HepG2 (cell line): ENCODE measurements around the gene TSC22D1. TPM values are rescaled to one million over a fixed set of nuclear protein-coding genes. Genes with fewer than 3 reads are reported as not detected.

ENCODE experiments used
- ATAC-seq: fragments of 200-7000 bp; cut with Tn5 transposase; 3 replicates; pipeline ENCODE4 v1.9.1; 2020; ENCODE audit warnings: mild to moderate bottlenecking, moderate library complexity
- BruUV-seq: library from RNA; stranded (reverse); fragments of 400-500 nt; replicated peaks from 2 replicates; lab custom pipeline; 2021; lab: Mats Ljungman, UMichigan
- CTCF ChIA-PET: fragments of 300-600 bp; formaldehyde crosslinking; extraction: SDS; loops from one replicate; lab custom pipeline; 2021; ENCODE audit warnings: low total read pairs, inconsistent platforms, low intra/inter-chr PET ratio; lab: Yijun Ruan, JAX
- POLR2A ChIA-PET: fragments of 350-600 bp; sonication (Branson Sonifier 250); formaldehyde crosslinking; loops from one replicate; lab custom pipeline; 2020; ENCODE audit warnings: antibody characterized with exemption, inconsistent platforms; lab: Yijun Ruan, JAX
- DNase-seq: peaks from one replicate; pipeline ENCODE4 v3.0.0-alpha.2; 2015; ENCODE audit warnings: low spot score
- FAIRE-seq: peaks from 3 replicates; lab custom pipeline; 2011; peaks lifted over from hg19 to GRCh38; lab: Jason Lieb, UNC
- H2AFZ ChIP-seq: one replicate; pipeline ENCODE4 v1.6.1; 2011; ENCODE audit warnings: low read length, inconsistent platforms
- H3K27ac ChIP-seq: fragments of 300-600 bp; 3 replicates; pipeline ENCODE4 v1.8.0; 2011; ENCODE audit warnings: mixed run types, mild to moderate bottlenecking, mixed read lengths, low read length, inconsistent platforms; ENCODE audit not compliant: insufficient read depth; ENCODE audit errors: extremely low read length
- H3K27me3 ChIP-seq, 2 experiments: fragments of 200-600 bp in 1 of 2; 2 replicates in 1 of 2; 3 replicates in 1 of 2; pipeline versions ENCODE4 v1.6.0 to v1.8.0; 2011; ENCODE audit warnings: low read length in 2 of 2, mild to moderate bottlenecking in 2 of 2, moderate library complexity in 2 of 2, inconsistent platforms in 1 of 2; ENCODE audit not compliant: insufficient read depth in 2 of 2, control insufficient read depth in 1 of 2
- H3K36me3 ChIP-seq, 2 experiments: fragments of 200-600 bp in 1 of 2; replicated peaks in 1 of 2; 2 replicates in 1 of 2; 3 replicates in 1 of 2; pipeline versions ENCODE4 v1.5.1 to v1.8.0; 2011; ENCODE audit warnings: low read length in 2 of 2, inconsistent platforms in 1 of 2; ENCODE audit not compliant: insufficient read depth in 2 of 2, control insufficient read depth in 1 of 2
- H3K4me1 ChIP-seq: 2 replicates; pipeline ENCODE4 v1.5.1; 2012; ENCODE audit warnings: low read length, inconsistent platforms; ENCODE audit not compliant: insufficient read depth
- H3K4me2 ChIP-seq: 2 replicates; pipeline ENCODE4 v1.6.0; 2011; ENCODE audit warnings: low read depth, low read length, inconsistent platforms
- H3K4me3 ChIP-seq, 3 experiments: fragments of 200-600 bp in 1 of 3; sonication (generic), shearing (Covaris generic) in 1 of 3; replicated peaks in 1 of 3; 2 replicates each; pipeline ENCODE4 v1.5.1; 2011 to 2016; ENCODE audit warnings: low read length in 3 of 3, inconsistent platforms in 2 of 3, low read depth in 2 of 3, mild to moderate bottlenecking in 2 of 3, control low read depth in 1 of 3, mixed read lengths in 1 of 3; ENCODE audit not compliant: insufficient read depth in 1 of 3
- H3K79me2 ChIP-seq: one replicate; pipeline ENCODE4 v1.6.1; 2011; ENCODE audit warnings: low read length, inconsistent platforms; ENCODE audit not compliant: insufficient read depth
- H3K9ac ChIP-seq: 2 replicates; pipeline ENCODE4 v1.6.0; 2011; ENCODE audit warnings: mild to moderate bottlenecking, low read depth, low read length, inconsistent platforms; ENCODE audit not compliant: insufficient read depth
- H3K9me3 ChIP-seq: 2 replicates; pipeline ENCODE4 v1.5.1; 2012; ENCODE audit warnings: mild to moderate bottlenecking, low read length
- H4K20me1 ChIP-seq: 2 replicates; pipeline ENCODE4 v1.6.0; 2011; ENCODE audit warnings: inconsistent platforms, mild to moderate bottlenecking, low read length, moderate library complexity; ENCODE audit not compliant: insufficient read depth
- CCAR2 ChIP-seq: fragments of 200-400 bp; formaldehyde crosslinking; optimal IDR thresholded peaks from 2 replicates; pipeline ENCODE3; 2018; ENCODE audit warnings: low read depth, mild to moderate bottlenecking, low read length, moderate library complexity
- DMAP1 ChIP-seq: IDR thresholded peaks from 2 replicates; pipeline ENCODE4 v1.6.1; 2016
- FOXK1 ChIP-seq: sonication (generic); formaldehyde crosslinking; IDR thresholded peaks from 2 replicates; pipeline ENCODE4 v1.4.0; 2020; ENCODE audit warnings: low read depth, missing genetic modification reagents, borderline replicate concordance
- GFI1 ChIP-seq: sonication (generic); formaldehyde crosslinking; IDR thresholded peaks from 2 replicates; pipeline ENCODE4 v1.5.0; 2020; ENCODE audit warnings: missing genetic modification reagents, mild to moderate bottlenecking, borderline replicate concordance
- HES4 ChIP-seq: sonication (generic); formaldehyde crosslinking; IDR thresholded peaks from 2 replicates; pipeline ENCODE4 v1.9.0; 2021; ENCODE audit warnings: mild to moderate bottlenecking, missing genetic modification reagents, borderline replicate concordance
- HNRNPUL1 ChIP-seq: fragments of 200-400 bp; formaldehyde crosslinking; IDR thresholded peaks from 2 replicates; pipeline ENCODE4 v1.6.1; 2017; ENCODE audit warnings: low read depth, mild to moderate bottlenecking, low read length, moderate library complexity
- KAT8 ChIP-seq: IDR thresholded peaks from 2 replicates; pipeline ENCODE4 v1.6.1; 2016; ENCODE audit warnings: missing genetic modification reagents, missing compliant biosample characterization
- KDM3A ChIP-seq: IDR thresholded peaks from 2 replicates; pipeline ENCODE4 v1.6.1; 2018; ENCODE audit warnings: low read depth, missing compliant biosample characterization
- KDM5A ChIP-seq: fragments of 200-600 bp; sonication (generic); IDR thresholded peaks from 2 replicates; pipeline ENCODE4 v1.7.0; 2018; ENCODE audit warnings: antibody characterized with exemption, mild to moderate bottlenecking, low read length, borderline replicate concordance
- MAFF ChIP-seq: IDR thresholded peaks from 2 replicates; pipeline ENCODE4 v1.6.1; 2011; ENCODE audit warnings: low read depth, low read length, improper control_type of control experiment
- MYC ChIP-seq: sonication (generic); formaldehyde crosslinking; IDR thresholded peaks from 2 replicates; pipeline ENCODE4 v1.9.0; 2021; ENCODE audit warnings: missing genetic modification reagents, borderline replicate concordance
- NFYC ChIP-seq: IDR thresholded peaks from 2 replicates; pipeline ENCODE4 v1.6.1; 2016; ENCODE audit warnings: missing genetic modification reagents, missing compliant biosample characterization
- POLR2G ChIP-seq: fragments of 200-400 bp; formaldehyde crosslinking; IDR thresholded peaks from 2 replicates; pipeline ENCODE4 v1.6.1; 2018; ENCODE audit warnings: mild to moderate bottlenecking, low read depth, low read length, moderate library complexity
- SP5 ChIP-seq: IDR thresholded peaks from 2 replicates; pipeline ENCODE4 v1.6.1; 2016; ENCODE audit warnings: low read depth, borderline replicate concordance
- SYNCRIP ChIP-seq: fragments of 200-400 bp; formaldehyde crosslinking; IDR thresholded peaks from 2 replicates; pipeline ENCODE4 v1.6.1; 2018; ENCODE audit warnings: mild to moderate bottlenecking, low read depth, low read length; ENCODE audit not compliant: insufficient read depth
- TAF1 ChIP-seq: sonication (generic); formaldehyde crosslinking; IDR thresholded peaks from 2 replicates; pipeline ENCODE4 v1.4.0; 2020; ENCODE audit warnings: missing genetic modification reagents
- TCF12 ChIP-seq, 2 experiments: fragments of 450-650 bp in 1 of 2; sonication (generic) in 1 of 2; formaldehyde crosslinking in 1 of 2; IDR thresholded peaks; 2 replicates each; pipeline versions ENCODE4 v1.6.1 to v1.8.0; 2017 to 2022; ENCODE audit warnings: antibody characterized with exemption in 1 of 2, mild to moderate bottlenecking in 1 of 2, missing genetic modification reagents in 1 of 2, moderate library complexity in 1 of 2
- TMF1 ChIP-seq: sonication (generic); formaldehyde crosslinking; IDR thresholded peaks from 2 replicates; pipeline ENCODE4 v1.8.1; 2022; ENCODE audit warnings: low read depth, missing genetic modification reagents
- ZFP90 ChIP-seq: sonication (generic); formaldehyde crosslinking; IDR thresholded peaks from 2 replicates; pipeline ENCODE4 v1.8.0; 2022; ENCODE audit warnings: missing genetic modification reagents, mild to moderate bottlenecking, inconsistent platforms, borderline replicate concordance
- ZFX ChIP-seq: sonication (generic); formaldehyde crosslinking; IDR thresholded peaks from 2 replicates; pipeline ENCODE4 v1.4.0; 2020; ENCODE audit warnings: mild to moderate bottlenecking, low read depth, missing genetic modification reagents, moderate library complexity
- ZNF264 ChIP-seq: sonication (generic); formaldehyde crosslinking; IDR thresholded peaks from 2 replicates; pipeline ENCODE4 v1.4.0; 2020; ENCODE audit warnings: missing genetic modification reagents
- ZNF556 ChIP-seq: sonication (generic); formaldehyde crosslinking; IDR thresholded peaks from 2 replicates; pipeline ENCODE4 v1.4.0; 2020; ENCODE audit warnings: mild to moderate bottlenecking, missing genetic modification reagents, borderline replicate concordance
- WGBS: methylation state at CpG from one replicate; pipeline ENCODE4 v1.1.6; 2017; ENCODE audit warnings: low lambda C conversion rate; 5-methylcytosine and 5-hydroxymethylcytosine counted together
- in situ Hi-C: cut with HindIII; loops from 2 replicates; pipeline ENCODE4 v1.10.0; 2017; ENCODE audit warnings: low pct_unique_long_range_greater_than_20kb; ENCODE audit not compliant: extremely low pct_ligation_motif_present
- intact Hi-C: fragments of 100-400 bp; cut with micrococcal nuclease; formaldehyde crosslinking; loops from one replicate; pipeline ENCODE4 v1.10.0; 2022; ENCODE audit not compliant: unreplicated experiment
- polyA plus RNA-seq, 8 experiments: library from polyadenylated mRNA; depleted of rRNA in 3 of 8; stranded (reverse) in 7 of 8; unstranded in 1 of 8; fragments of >200 nt; fragmentation: Illumina TruSeq in 4 of 8; extraction: Trizol in 4 of 8; gene quantifications; 2 replicates each; pipeline versions ENCODE4 v1.2.1 to v1.2.3, GENCODE V29; 2011 to 2016; ENCODE audit warnings: low read depth in 4 of 8, missing spikeins in 1 of 8, mixed read lengths in 1 of 8; ENCODE audit not compliant: insufficient read depth in 1 of 8
- total RNA-seq, 5 experiments: library from RNA; depleted of rRNA; stranded (reverse); fragments of >200 nt; fragmentation: Illumina TruSeq; extraction: Trizol; gene quantifications; 2 replicates each; pipeline ENCODE4 v1.2.3, GENCODE V29; 2016; ENCODE audit warnings: low read depth in 1 of 5
- TF ChIP-seq, protein P1 (sequence below): sonication (generic); formaldehyde crosslinking; IDR thresholded peaks from 2 replicates; pipeline ENCODE4 v1.5.0; 2020; ENCODE audit warnings: mild to moderate bottlenecking, missing genetic modification reagents, borderline replicate concordance

The TSC22D1 gene
- total and polyA plus RNA-seq, 2 of the 13 experiments (the other 11 are each of a cell fraction or from before 2014, with no cell fraction given), result 18.4 to 35.7 TPM

- POLR2A ChIA-PET, result interaction anchor here (0.7 to 3.7 kb wide), 14 partner anchors 12 to 294 kb away, joined by 3 to 96 read pairs (median 5); no protein-coding TSS in a partner anchor
- TF ChIP-seq DMAP1 (CRISPR knock-in tag) (peak; percentile 63; the same call in 1 of the 2 replicates), GFI1 (CRISPR knock-in tag) (no peak), MYC (CRISPR knock-in tag) (peak; percentile 25; the same call in 1 of the 2 replicates), HES4 (CRISPR knock-in tag) (no peak), POLR2G (peak; percentile 74), TCF12 (IDR thresholded peaks at IDR 0.05) (no peak), TCF12 (CRISPR knock-in tag; IDR thresholded peaks at IDR 0.05) (no peak), ZNF264 (CRISPR knock-in tag) (no peak), SP5 (CRISPR knock-in tag) (peak; percentile 51; the same call in 1 of the 2 replicates), ZFX (CRISPR knock-in tag) (0 out of 2 replicates have a peak, but pooled peaks have one; percentile 39), TMF1 (no peak), TAF1 (CRISPR knock-in tag) (no peak; the same call in 1 of the 2 replicates), SYNCRIP (no peak), ZNF556 (CRISPR knock-in tag) (no peak), KAT8 (CRISPR knock-in tag) (no peak), HNRNPUL1 (no peak), KDM3A (CRISPR knock-in tag) (no peak), MAFF (peak; percentile 85), FOXK1 (CRISPR knock-in tag) (0 out of 2 replicates have a peak, but pooled peaks have one; percentile 40), NFYC (CRISPR knock-in tag) (peak; percentile 69), ZFP90 (no peak), KDM5A (peak; percentile 49; the same call in 1 of the 2 replicates), CCAR2 (no peak)
- TF ChIP-seq, protein P1, sequence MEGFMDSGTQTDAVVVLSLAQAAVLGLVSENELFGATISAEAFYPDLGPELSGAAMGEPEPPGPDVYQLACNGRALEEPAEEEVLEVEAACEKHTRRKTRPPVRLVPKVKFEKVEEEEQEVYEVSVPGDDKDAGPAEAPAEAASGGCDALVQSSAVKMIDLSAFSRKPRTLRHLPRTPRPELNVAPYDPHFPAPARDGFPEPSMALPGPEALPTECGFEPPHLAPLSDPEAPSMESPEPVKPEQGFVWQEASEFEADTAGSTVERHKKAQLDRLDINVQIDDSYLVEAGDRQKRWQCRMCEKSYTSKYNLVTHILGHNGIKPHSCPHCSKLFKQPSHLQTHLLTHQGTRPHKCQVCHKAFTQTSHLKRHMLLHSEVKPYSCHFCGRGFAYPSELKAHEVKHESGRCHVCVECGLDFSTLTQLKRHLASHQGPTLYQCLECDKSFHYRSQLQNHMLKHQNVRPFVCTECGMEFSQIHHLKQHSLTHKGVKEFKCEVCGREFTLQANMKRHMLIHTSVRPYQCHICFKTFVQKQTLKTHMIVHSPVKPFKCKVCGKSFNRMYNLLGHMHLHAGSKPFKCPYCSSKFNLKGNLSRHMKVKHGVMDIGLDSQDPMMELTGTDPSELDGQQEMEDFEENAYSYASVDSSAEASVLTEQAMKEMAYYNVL (CRISPR knock-in tag), result no peak
Measured at GRCh38 chr13:44435142-44435918, 140.8 kb downstream of the TSC22D1 start.

More at GRCh38 chr13:44435142-44435918, 140.8 kb downstream of the TSC22D1 start:
- BruUV-seq, result TSS peak; percentile 98
- FAIRE-seq (peak; percentile 67), DNase-seq (peak; percentile 96), ATAC-seq (peak; percentile 76)
- Histone ChIP-seq H3K9ac (peak overlapping the region; percentile 91), H3K36me3 (peaks cover 6 to 15% of the 10 kb centered on the region in 2 experiments; a peak in 3 of 5 replicates), H2AFZ (no peak overlapping the region), H3K9me3 (no peaks in the 10 kb centered on the region), H4K20me1 (no peaks in the 10 kb centered on the region), H3K4me1 (peaks cover 39% of the 10 kb centered on the region), H3K79me2 (peaks cover 10% of the 10 kb centered on the region), H3K27ac (peak overlapping the region; percentile 96), H3K4me2 (peak overlapping the region; percentile 88), H3K27me3 (no peaks in the 10 kb centered on the region; a peak in 1 of 5 replicates), H3K4me3 (peak overlapping the region; percentile 71 to 97 (median 79))
- CTCF ChIA-PET, result no interaction called here
- WGBS, result 1% methylated on average over 28 of the region's 51 CpGs
- in situ Hi-C loops (loop anchor here (5.0 kb wide), 4 partner anchors 193 to 528 kb away; no protein-coding TSS in a partner anchor), intact Hi-C loops (loop anchor here (1.0 to 5.0 kb wide), 2 partner anchors 31 to 73 kb away; no protein-coding TSS in a partner anchor)
